GM12892 (cell line): ENCODE results near the gene THEM4.

Experiments
- POLR2A ChIP-seq: IDR thresholded peaks from 2 replicates; pipeline ENCODE4 v1.6.1; 2011; ENCODE audit warnings: low read depth, low read length, control low read depth
- POLR2AphosphoS5 ChIP-seq: IDR thresholded peaks from 2 replicates; pipeline ENCODE4 v1.6.1; 2011; ENCODE audit warnings: low read depth, low read length, control low read depth
- TAF1 ChIP-seq: IDR thresholded peaks from 2 replicates; pipeline ENCODE4 v1.6.1; 2011; ENCODE audit warnings: low read depth, mild to moderate bottlenecking, control low read depth, low read length, borderline replicate concordance

DNA sequence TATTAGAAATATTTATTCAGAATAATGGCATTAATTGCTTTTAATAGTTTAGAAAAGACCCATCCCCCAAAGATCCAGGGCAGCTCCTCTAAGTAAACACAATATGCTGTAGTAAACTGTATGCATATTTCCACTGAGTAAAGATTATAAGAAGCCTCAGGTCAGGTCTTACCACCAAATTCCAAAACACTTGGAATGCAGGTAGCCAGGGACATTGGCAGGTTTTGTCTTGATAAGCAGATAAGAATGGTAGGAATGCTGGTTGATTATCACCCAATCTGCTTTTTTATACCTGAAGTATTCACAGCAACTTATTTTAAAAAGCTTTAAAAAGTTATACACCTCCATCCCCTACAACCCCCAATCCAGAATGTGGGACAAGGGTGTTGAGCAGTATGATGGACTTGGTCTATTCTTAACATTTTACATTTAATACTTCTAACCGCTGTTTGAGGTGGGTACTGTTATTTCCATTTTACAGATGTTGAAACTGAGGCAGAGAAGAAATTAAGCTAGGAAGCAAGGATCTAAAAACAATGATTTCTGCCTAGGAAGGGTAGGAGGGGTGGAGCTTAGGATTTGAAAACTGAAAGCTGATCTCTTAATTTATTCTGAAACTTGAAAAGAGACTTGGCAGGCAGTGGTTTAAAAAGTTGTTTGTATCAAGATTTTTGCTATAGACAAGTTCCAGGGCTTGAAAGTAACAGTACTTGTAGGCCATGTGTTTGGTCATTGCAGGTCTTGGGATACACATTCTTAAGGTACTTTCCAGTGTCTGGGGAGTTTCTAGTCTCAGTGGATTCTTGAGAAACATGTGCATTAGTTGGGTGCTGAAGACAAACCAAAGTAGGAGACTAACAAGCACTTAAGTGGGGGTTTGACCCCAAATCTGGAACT lies 15.6 kb upstream of the THEM4 start:
- TF ChIP-seq POLR2AphosphoS5 (no peak), POLR2A (no peak), TAF1 (no peak)
